Small intestine (tissue), 7 donors: ENCODE results near the gene KCND3. TPM values are rescaled to one million over a fixed set of nuclear protein-coding genes. Genes with fewer than 3 reads are reported as not detected.

Experiments
- DNase-seq, 2 donors: peaks; one replicate each; pipeline versions ENCODE4 v3.0.0 to v3.0.0-alpha.2; 2013
- FAIRE-seq: peaks from 2 replicates; lab custom pipeline; 2012; peaks lifted over from hg19 to GRCh38; lab: Jason Lieb, UNC
- H3K27ac ChIP-seq, 3 donors: one replicate each; pipeline ENCODE4 v1.5.1; 2013; ENCODE audit warnings: low read length in 2 of 3, mild to moderate bottlenecking in 2 of 3, control low read depth in 1 of 3, inconsistent platforms in 1 of 3, low read depth in 1 of 3, moderate library complexity in 1 of 3
- H3K27me3 ChIP-seq, 3 donors: one replicate each; pipeline ENCODE4 v1.6.1; 2013; ENCODE audit warnings: low read length in 3 of 3, inconsistent platforms in 1 of 3; ENCODE audit not compliant: control insufficient read depth in 3 of 3, insufficient read depth in 3 of 3
- H3K36me3 ChIP-seq, 3 donors: one replicate each; pipeline ENCODE4 v1.6.1; 2013; ENCODE audit warnings: low read length in 3 of 3, inconsistent platforms in 1 of 3, low read depth in 1 of 3, mild to moderate bottlenecking in 1 of 3, moderate library complexity in 1 of 3; ENCODE audit not compliant: control insufficient read depth in 3 of 3, insufficient read depth in 2 of 3
- H3K4me1 ChIP-seq, 3 donors: one replicate each; pipeline ENCODE4 v1.6.1; 2013; ENCODE audit warnings: low read length in 2 of 3, inconsistent platforms in 1 of 3, low read depth in 1 of 3, mild to moderate bottlenecking in 1 of 3, moderate library complexity in 1 of 3; ENCODE audit not compliant: control insufficient read depth in 3 of 3, insufficient read depth in 2 of 3
- H3K4me3 ChIP-seq, 3 donors: one replicate each; pipeline ENCODE4 v1.5.1; 2013; ENCODE audit warnings: low read length in 3 of 3, control low read depth in 1 of 3, inconsistent platforms in 1 of 3, low read depth in 1 of 3, mild to moderate bottlenecking in 1 of 3, moderate library complexity in 1 of 3
- H3K9me3 ChIP-seq, 2 donors: one replicate each; pipeline ENCODE4 v1.6.1; 2013; ENCODE audit warnings: low read depth in 1 of 2, low read length in 1 of 2; ENCODE audit not compliant: control insufficient read depth in 2 of 2, insufficient read depth in 1 of 2
- WGBS, 3 donors: extraction: QIAGEN DNeasy Blood & Tissue Kit; methylation state at CpG; one replicate each; pipeline ENCODE4 v1.1.7; 2013; 5-methylcytosine and 5-hydroxymethylcytosine counted together
- polyA plus RNA-seq, 4 donors: library from polyadenylated mRNA; stranded (reverse) in 3 of 4; unstranded in 1 of 4; fragments of 200-250 nt in 3 of 4; fragments of 120-200 nt in 1 of 4; gene quantifications; one replicate each; pipeline versions ENCODE4 v1.2.1 to v1.2.3, GENCODE V29; 2013
- donor health status: healthy with polysubstance abuse.
- donor health status: control.
- donor health status: control.
- donor health status: Bipolar disorder and iron deficiency.
- donor health status: healthy.

The KCND3 gene
- polyA plus RNA-seq, 4 donors, result 0.27 to 1.8 (median 0.86) TPM; not detected in 1

- Histone ChIP-seq H3K27me3 (no peaks in the 10 kb centered on the region), H3K27ac (no peak overlapping the region), H3K36me3 (peaks cover 0 to 7% (median 0%) of the 10 kb centered on the region in 3 donors), H3K9me3 (no peaks in the 10 kb centered on the region), H3K4me3 (no peak overlapping the region), H3K4me1 (no peaks in the 10 kb centered on the region)
- WGBS, 3 donors, result 22 to 50% (median 23%) methylated on average over 1 of the region's 1 CpG
- FAIRE-seq (no peak), DNase-seq (no peak)
Measured at GRCh38 chr1:111723871-111724270, 265.6 kb downstream of the KCND3 start.

GRCh38 chr1:111723091-111723806 lies 266.2 kb downstream of the KCND3 start:
- Histone ChIP-seq H3K4me1 (no peaks in the 10 kb centered on the region), H3K9me3 (no peaks in the 10 kb centered on the region), H3K36me3 (peaks cover 0 to 7% (median 0%) of the 10 kb centered on the region in 3 donors), H3K27ac (no peak overlapping the region), H3K4me3 (no peak overlapping the region), H3K27me3 (no peaks in the 10 kb centered on the region)
- FAIRE-seq (no peak), DNase-seq (peak in 1 of 2 donors; percentile 35)
- 51 to 68% (median 57%) methylated on average over 7 of the region's 7 CpGs for WGBS, 3 donors

GRCh38 chr1:111720977-111721786 lies 268.3 kb downstream of the KCND3 start:
- Histone ChIP-seq H3K27ac (peak overlapping the region in 1 of 3 donors; percentile 35), H3K4me3 (no peak overlapping the region), H3K36me3 (peaks cover 0 to 3% (median 2%) of the 10 kb centered on the region in 3 donors), H3K4me1 (no peaks in the 10 kb centered on the region), H3K27me3 (no peaks in the 10 kb centered on the region), H3K9me3 (no peaks in the 10 kb centered on the region)
- FAIRE-seq (no peak), DNase-seq (no peak)
- 67 to 72% (median 71%) methylated on average over 10 of the region's 10 CpGs for WGBS, 3 donors

Other genes starting within 250 kb of the KCND3 start
- gene DDX20, start 233.8 kb downstream of the KCND3 start, polyA plus RNA-seq, result 10 to 100 TPM in 1 of 4 donors, 1 to 10 TPM in 3; 3.0 to 12.5 (median 4.9) TPM